ENCODE results near the gene ME3. TPM values are rescaled to one million over a fixed set of nuclear protein-coding genes. Genes with fewer than 3 reads are reported as not detected.

Gene ME3
- total and polyA plus RNA-seq, 2 donors (not counting 1 experiment from before 2014, with no cell fraction given), result 1.3 TPM; not detected in 1

GRCh38 chr11:86507249-86507845 is 165.1 kb downstream of the ME3 start:
- CTCF ChIA-PET, result no interaction called here
- Mint-ChIP-seq H3K4me1 (no peaks in the 10 kb centered on the region), H3K4me3 (no peak overlapping the region)

GRCh38 chr11:86506235-86506634 is 166.2 kb downstream of the ME3 start:
- H3K4me3 ChIP-seq (ENCODE audit: control extremely low read depth in 1 of 5, extremely low read depth in 1 of 5, insufficient read depth in 1 of 5, low read depth in 2 of 5, low read length in 4 of 5), result no peak overlapping the region
- 67% methylated on average over 1 of the region's 3 CpGs for WGBS (ENCODE audit: insufficient coverage)
- DNase-seq (no peak), ATAC-seq (ENCODE audit: low read depth) (no peak)
- Mint-ChIP-seq H3K27ac (no peak overlapping the region), H3K9me3 (ENCODE audit: insufficient read depth) (no peaks in the 10 kb centered on the region), H3K4me3 (no peak overlapping the region), H3K27me3 (no peaks in the 10 kb centered on the region), H3K4me1 (no peaks in the 10 kb centered on the region)
- H3K36me3 ChIP-seq (replicated peaks in 1 of 2; ENCODE audit: control extremely low read depth in 1 of 2, control insufficient read depth in 1 of 2, extremely low read depth in 1 of 2, insufficient read depth in 2 of 2, low read length in 1 of 2), result no peaks in the 10 kb centered on the region
- H3K4me2 ChIP-seq (replicated peaks; ENCODE audit: low read depth, low read length, poor library complexity, severe bottlenecking), result no peak overlapping the region
- intact Hi-C loops (cut with micrococcal nuclease), result no loop called here
- no peak overlapping the region for H2AFZ ChIP-seq (ENCODE audit: insufficient read depth, low read depth, low read length, poor library complexity, severe bottlenecking)
- H3K4me1 ChIP-seq (ENCODE audit: control insufficient read depth in 2 of 2, insufficient read depth in 2 of 2, low read length in 2 of 2), result no peaks in the 10 kb centered on the region
- no peaks in the 10 kb centered on the region for H3K79me2 ChIP-seq (ENCODE audit: control insufficient read depth, insufficient read depth, low read length)
- no peaks in the 10 kb centered on the region for H3K27me3 ChIP-seq (replicated peaks in 1 of 4; ENCODE audit: control extremely low read depth in 1 of 4, control insufficient read depth in 3 of 4, insufficient read depth in 4 of 4, low read length in 3 of 4)
- ChIA-PET CTCF (no interaction called here), POLR2A (no interaction called here)
- H3K9ac ChIP-seq (ENCODE audit: low read length), result no peak overlapping the region
- no peaks in the 10 kb centered on the region for H3K9me3 ChIP-seq (ENCODE audit: control extremely low read depth in 1 of 3, control insufficient read depth in 2 of 3, insufficient read depth in 1 of 3, low read length in 2 of 3)
- H3K27ac ChIP-seq (ENCODE audit: low read length in 2 of 2), result no peak overlapping the region
- no peaks in the 10 kb centered on the region for H4K20me1 ChIP-seq (ENCODE audit: control insufficient read depth, insufficient read depth, low read length, poor library complexity, severe bottlenecking)
- no peak for TF ChIP-seq EZH2 (IDR thresholded peaks at IDR 0.05; ENCODE audit: borderline replicate concordance, insufficient read depth, low read depth, low read length, poor library complexity, severe bottlenecking)
- TF ChIP-seq CTCF (IDR thresholded peaks at IDR 0.05), result no peak

More at GRCh38 chr11:86507249-86507845, 165.1 kb downstream of the ME3 start:
- H3K27ac ChIP-seq (ENCODE audit: low read length in 2 of 2), result no peak overlapping the region
- no peaks in the 10 kb centered on the region for H4K20me1 ChIP-seq (ENCODE audit: control insufficient read depth, insufficient read depth, low read length, poor library complexity, severe bottlenecking)
- no peaks in the 10 kb centered on the region for H3K79me2 ChIP-seq (ENCODE audit: control insufficient read depth, insufficient read depth, low read length)
- no peaks in the 10 kb centered on the region for H3K36me3 ChIP-seq (replicated peaks in 1 of 2; ENCODE audit: control extremely low read depth in 1 of 2, control insufficient read depth in 1 of 2, extremely low read depth in 1 of 2, insufficient read depth in 2 of 2, low read length in 1 of 2)
- TF ChIP-seq EZH2 (IDR thresholded peaks at IDR 0.05; ENCODE audit: borderline replicate concordance, insufficient read depth, low read depth, low read length, poor library complexity, severe bottlenecking), result no peak
- TF ChIP-seq CTCF (IDR thresholded peaks at IDR 0.05), result no peak
- no peak overlapping the region for H3K9ac ChIP-seq (ENCODE audit: low read length)
- no peaks in the 10 kb centered on the region for H3K27me3 ChIP-seq (replicated peaks in 1 of 4; ENCODE audit: control extremely low read depth in 1 of 4, control insufficient read depth in 3 of 4, insufficient read depth in 4 of 4, low read length in 3 of 4)
- POLR2A ChIA-PET, result no interaction called here
- intact Hi-C loops (cut with micrococcal nuclease), result no loop called here
- DNase-seq (no peak), ATAC-seq (ENCODE audit: low read depth) (no peak)
- H3K4me2 ChIP-seq (replicated peaks; ENCODE audit: low read depth, low read length, poor library complexity, severe bottlenecking), result no peak overlapping the region
- Mint-ChIP-seq H3K9me3 (ENCODE audit: insufficient read depth) (no peaks in the 10 kb centered on the region), H3K27me3 (no peaks in the 10 kb centered on the region), H3K27ac (no peak overlapping the region)
- no peak overlapping the region for H3K4me3 ChIP-seq (ENCODE audit: control extremely low read depth in 1 of 5, extremely low read depth in 1 of 5, insufficient read depth in 1 of 5, low read depth in 2 of 5, low read length in 4 of 5)
- no CpG with 5 or more reads among the region's 4 CpGs for WGBS (ENCODE audit: insufficient coverage)
- H3K9me3 ChIP-seq (ENCODE audit: control extremely low read depth in 1 of 3, control insufficient read depth in 2 of 3, insufficient read depth in 1 of 3, low read length in 2 of 3), result peaks cover 0 to 2% (median 0%) of the 10 kb centered on the region in 3 donors
- no peaks in the 10 kb centered on the region for H3K4me1 ChIP-seq (ENCODE audit: control insufficient read depth in 2 of 2, insufficient read depth in 2 of 2, low read length in 2 of 2)
- no peak overlapping the region for H2AFZ ChIP-seq (ENCODE audit: insufficient read depth, low read depth, low read length, poor library complexity, severe bottlenecking)
